ENCODE results near the gene PADI6.

Gene PADI6

DNA sequence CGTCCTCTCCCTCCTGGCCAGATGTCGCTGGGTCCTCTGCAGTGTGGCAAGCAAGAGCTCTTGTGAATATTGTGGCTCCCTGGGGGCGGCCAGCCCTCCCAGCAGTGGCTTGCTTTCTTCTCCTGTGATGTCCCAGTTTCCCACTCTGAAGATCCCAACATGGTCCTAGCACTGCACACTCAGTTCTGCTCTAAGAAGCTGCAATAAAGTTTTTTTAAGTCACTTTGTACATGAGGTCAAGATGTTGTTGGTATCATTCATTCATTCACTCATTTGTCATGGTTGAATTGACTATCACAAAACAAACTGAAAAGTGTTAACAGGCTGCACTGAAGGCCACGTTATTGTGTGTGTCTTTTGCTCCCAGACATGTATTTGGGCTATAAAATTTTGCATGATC lies 8.2 kb upstream of the PADI6 start:
- no peak overlapping the region for H3K9ac ChIP-seq (ENCODE audit: low read depth, low read length)
- no peaks in the 10 kb centered on the region for H3K79me2 ChIP-seq (ENCODE audit: insufficient read depth, low read length)
- no peak for DNase-seq
- no peak for ATAC-seq (ENCODE audit: insufficient read depth, low read depth)
- no peaks in the 10 kb centered on the region for H3K36me3 ChIP-seq (ENCODE audit: insufficient read depth, low read length)
- H3K9me3 ChIP-seq (ENCODE audit: insufficient read depth, low read length, severe bottlenecking): no peaks in the 10 kb centered on the region
- H4K20me1 ChIP-seq (ENCODE audit: insufficient read depth, low read length): no peaks in the 10 kb centered on the region
- no peaks in the 10 kb centered on the region for H3K27me3 ChIP-seq (ENCODE audit: insufficient read depth, low read length, poor library complexity)
- no peak overlapping the region for H3K4me3 ChIP-seq (ENCODE audit: low read depth in 1 of 2, low read length in 2 of 2)
- no peak for TF ChIP-seq CTCF (IDR thresholded peaks at IDR 0.05; ENCODE audit: borderline replicate concordance, extremely low read depth, low read length, poor library complexity, severe bottlenecking)
- TF ChIP-seq EZH2 (IDR thresholded peaks at IDR 0.05; ENCODE audit: borderline replicate concordance, low read depth, low read length, severe bottlenecking): no peak
- no peak overlapping the region for H2AFZ ChIP-seq (ENCODE audit: low read depth, low read length)
- H3K4me1 ChIP-seq (ENCODE audit: insufficient read depth, low read length): no peaks in the 10 kb centered on the region
- H3K4me2 ChIP-seq (ENCODE audit: insufficient read depth, low read length): no peak overlapping the region
- no peak overlapping the region for H3K27ac ChIP-seq (ENCODE audit: low read length)

GRCh38 chr1:17365293-17365692 lies 6.7 kb upstream of the PADI6 start:
- DNase-seq: no peak
- Histone ChIP-seq H3K79me2 (ENCODE audit: insufficient read depth, low read length) (no peaks in the 10 kb centered on the region), H3K4me1 (ENCODE audit: insufficient read depth, low read length) (no peaks in the 10 kb centered on the region), H3K27ac (ENCODE audit: low read length) (no peak overlapping the region), H3K4me2 (ENCODE audit: insufficient read depth, low read length) (no peak overlapping the region), H3K4me3 (ENCODE audit: low read depth in 1 of 2, low read length in 2 of 2) (no peak overlapping the region), H3K36me3 (ENCODE audit: insufficient read depth, low read length) (no peaks in the 10 kb centered on the region), H3K27me3 (ENCODE audit: insufficient read depth, low read length, poor library complexity) (peaks cover 9% of the 10 kb centered on the region), H3K9me3 (ENCODE audit: insufficient read depth, low read length, severe bottlenecking) (no peaks in the 10 kb centered on the region), H3K9ac (ENCODE audit: low read depth, low read length) (no peak overlapping the region), H2AFZ (ENCODE audit: low read depth, low read length) (no peak overlapping the region), H4K20me1 (ENCODE audit: insufficient read depth, low read length) (no peaks in the 10 kb centered on the region)
- no peak for ATAC-seq (ENCODE audit: insufficient read depth, low read depth)
- TF ChIP-seq CTCF (IDR thresholded peaks at IDR 0.05; ENCODE audit: borderline replicate concordance, extremely low read depth, low read length, poor library complexity, severe bottlenecking): no peak
- TF ChIP-seq EZH2 (IDR thresholded peaks at IDR 0.05; ENCODE audit: borderline replicate concordance, low read depth, low read length, severe bottlenecking): no peak

DNA sequence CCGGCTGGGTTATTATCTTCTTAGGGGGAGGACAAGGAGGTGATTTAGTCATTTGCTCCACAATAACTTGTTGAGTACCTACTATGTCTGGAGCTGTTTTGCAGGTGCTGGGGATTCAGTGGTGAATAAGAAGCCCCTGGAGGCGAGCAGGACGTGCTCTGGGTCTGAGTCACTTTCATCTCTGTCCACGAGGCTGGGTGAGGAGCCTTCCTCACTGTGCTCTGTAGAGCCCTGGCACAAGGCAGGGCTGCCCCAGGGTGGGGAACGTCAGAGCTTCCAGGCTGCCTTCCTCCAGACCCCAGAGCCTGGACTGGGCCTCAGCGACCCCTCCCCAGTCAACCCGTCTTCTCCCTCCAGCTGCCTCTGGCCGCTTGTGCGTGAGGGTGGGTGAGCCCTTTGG lies 2.5 kb upstream of the PADI6 start:
- H3K4me3 ChIP-seq (ENCODE audit: low read depth in 1 of 2, low read length in 2 of 2): no peak overlapping the region
- no peak for TF ChIP-seq EZH2 (IDR thresholded peaks at IDR 0.05; ENCODE audit: borderline replicate concordance, low read depth, low read length, severe bottlenecking)
- no peak for TF ChIP-seq CTCF (IDR thresholded peaks at IDR 0.05; ENCODE audit: borderline replicate concordance, extremely low read depth, low read length, poor library complexity, severe bottlenecking)
- no peak overlapping the region for H2AFZ ChIP-seq (ENCODE audit: low read depth, low read length)
- no peak overlapping the region for H3K9ac ChIP-seq (ENCODE audit: low read depth, low read length)
- H3K4me1 ChIP-seq (ENCODE audit: insufficient read depth, low read length): no peaks in the 10 kb centered on the region
- ATAC-seq (ENCODE audit: insufficient read depth, low read depth) (no peak), DNase-seq (no peak)
- no peaks in the 10 kb centered on the region for H3K36me3 ChIP-seq (ENCODE audit: insufficient read depth, low read length)
- H4K20me1 ChIP-seq (ENCODE audit: insufficient read depth, low read length): peaks cover 3% of the 10 kb centered on the region; the same call in 1 of the 2 replicates
- no peaks in the 10 kb centered on the region for H3K9me3 ChIP-seq (ENCODE audit: insufficient read depth, low read length, severe bottlenecking)
- peaks cover 11% of the 10 kb centered on the region for H3K27me3 ChIP-seq (ENCODE audit: insufficient read depth, low read length, poor library complexity)
- H3K27ac ChIP-seq (ENCODE audit: low read length): no peak overlapping the region
- H3K79me2 ChIP-seq (ENCODE audit: insufficient read depth, low read length): no peaks in the 10 kb centered on the region
- H3K4me2 ChIP-seq (ENCODE audit: insufficient read depth, low read length): no peak overlapping the region

- H3K4me3 ChIP-seq (ENCODE audit: low read depth in 1 of 2, low read length in 2 of 2): no peak overlapping the region
- no peak overlapping the region for H3K27ac ChIP-seq (ENCODE audit: low read length)
- no peaks in the 10 kb centered on the region for H3K36me3 ChIP-seq (ENCODE audit: insufficient read depth, low read length)
- H3K4me2 ChIP-seq (ENCODE audit: insufficient read depth, low read length): no peak overlapping the region
- no peaks in the 10 kb centered on the region for H3K79me2 ChIP-seq (ENCODE audit: insufficient read depth, low read length)
- H3K27me3 ChIP-seq (ENCODE audit: insufficient read depth, low read length, poor library complexity): peaks cover 11% of the 10 kb centered on the region
- H4K20me1 ChIP-seq (ENCODE audit: insufficient read depth, low read length): peaks cover 3% of the 10 kb centered on the region; the same call in 1 of the 2 replicates
- no peak overlapping the region for H2AFZ ChIP-seq (ENCODE audit: low read depth, low read length)
- no peaks in the 10 kb centered on the region for H3K9me3 ChIP-seq (ENCODE audit: insufficient read depth, low read length, severe bottlenecking)
- DNase-seq (no peak), ATAC-seq (ENCODE audit: insufficient read depth, low read depth) (no peak; the same call in 2 of the 3 replicates)
- H3K9ac ChIP-seq (ENCODE audit: low read depth, low read length): no peak overlapping the region
- H3K4me1 ChIP-seq (ENCODE audit: insufficient read depth, low read length): no peaks in the 10 kb centered on the region
- TF ChIP-seq CTCF (IDR thresholded peaks at IDR 0.05; ENCODE audit: borderline replicate concordance, extremely low read depth, low read length, poor library complexity, severe bottlenecking): peak; percentile 34
- TF ChIP-seq EZH2 (IDR thresholded peaks at IDR 0.05; ENCODE audit: borderline replicate concordance, low read depth, low read length, severe bottlenecking): no peak
These were observed 1.4 kb upstream of the PADI6 start for GRCh38 chr1:17370618-17371017.
